GM12874 (cell line): ENCODE results near the gene PDZD2.

Experiments
- CTCF ChIP-seq: IDR thresholded peaks from 2 replicates; pipeline ENCODE4 v1.5.1; 2011; ENCODE audit warnings: low read depth, mild to moderate bottlenecking, control low read depth, low read length, moderate library complexity; ENCODE audit not compliant: insufficient read depth

The PDZD2 gene

GRCh38 chr5:31607546-31607945 lies 31.4 kb upstream of the PDZD2 start:
- TF ChIP-seq CTCF = no peak

- TF ChIP-seq CTCF = no peak
These were observed 27.9 kb upstream of the PDZD2 start for GRCh38 chr5:31611002-31611401.

- TF ChIP-seq CTCF = no peak
These were observed 25.3 kb upstream of the PDZD2 start for GRCh38 chr5:31613651-31614050.

GRCh38 chr5:31614151-31615020 lies 24.5 kb upstream of the PDZD2 start:
- TF ChIP-seq CTCF = no peak

- TF ChIP-seq CTCF = no peak
These were observed 21.1 kb upstream of the PDZD2 start for GRCh38 chr5:31617867-31618266.

GRCh38 chr5:31620026-31620425 lies 18.9 kb upstream of the PDZD2 start:
- no peak for TF ChIP-seq CTCF

GRCh38 chr5:31623249-31623648 lies 15.7 kb upstream of the PDZD2 start:
- TF ChIP-seq CTCF = no peak
